M059J (cell line): ENCODE measurements around the gene TP53RK. TPM values are rescaled to one million over a fixed set of nuclear protein-coding genes. Genes with fewer than 3 reads are reported as not detected.
"Not testable (repeated sequence)": the region's sequence is repeated elsewhere in the genome, so short reads cannot be mapped to it uniquely, and the experiment has no call there.

Experiments
- DNase-seq: peaks from one replicate; pipeline ENCODE4 v3.0.0-alpha.2; 2012; ENCODE audit warnings: low read depth
- total RNA-seq: library from RNA; depleted of rRNA; stranded (reverse); fragments of >200 nt; shearing (Covaris generic); gene quantifications from 2 replicates; pipeline ENCODE4 v1.2.3, GENCODE V29; 2014

The TP53RK gene
- total RNA-seq, 1 experiment from 2014 or later, result 28.0 TPM

DNA sequence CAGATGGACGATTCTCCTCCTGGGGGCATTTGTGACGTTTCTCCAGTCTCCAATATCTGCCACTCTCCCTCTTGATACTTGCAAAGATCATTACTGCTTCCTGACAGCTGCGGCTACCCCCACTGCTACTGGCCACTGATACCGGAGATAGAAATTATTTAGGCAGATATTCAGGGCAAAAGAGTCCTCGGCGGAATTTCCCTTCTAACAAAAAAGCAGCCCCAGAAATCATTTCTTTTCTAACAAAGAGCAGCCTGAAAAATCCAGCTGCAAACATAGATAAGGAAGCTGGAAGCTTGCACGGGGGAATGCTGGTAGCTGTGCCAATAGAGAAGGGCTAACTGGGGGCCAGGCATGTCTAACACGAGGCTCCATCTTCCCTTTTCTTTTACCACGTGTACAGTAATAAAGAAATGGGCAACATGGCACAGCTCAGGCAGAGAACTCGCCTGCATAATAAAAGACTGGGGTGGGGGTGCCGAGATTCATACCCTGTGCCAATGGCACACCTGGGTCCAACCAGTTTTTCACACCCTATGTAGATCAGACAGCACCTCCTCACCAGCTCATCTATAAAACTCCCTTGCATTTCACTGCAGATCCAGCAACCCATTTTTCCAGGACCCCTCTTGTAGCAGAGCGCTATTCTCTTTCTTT is 6.1 kb downstream of the TP53RK start:
- DNase-seq, result no peak

DNA sequence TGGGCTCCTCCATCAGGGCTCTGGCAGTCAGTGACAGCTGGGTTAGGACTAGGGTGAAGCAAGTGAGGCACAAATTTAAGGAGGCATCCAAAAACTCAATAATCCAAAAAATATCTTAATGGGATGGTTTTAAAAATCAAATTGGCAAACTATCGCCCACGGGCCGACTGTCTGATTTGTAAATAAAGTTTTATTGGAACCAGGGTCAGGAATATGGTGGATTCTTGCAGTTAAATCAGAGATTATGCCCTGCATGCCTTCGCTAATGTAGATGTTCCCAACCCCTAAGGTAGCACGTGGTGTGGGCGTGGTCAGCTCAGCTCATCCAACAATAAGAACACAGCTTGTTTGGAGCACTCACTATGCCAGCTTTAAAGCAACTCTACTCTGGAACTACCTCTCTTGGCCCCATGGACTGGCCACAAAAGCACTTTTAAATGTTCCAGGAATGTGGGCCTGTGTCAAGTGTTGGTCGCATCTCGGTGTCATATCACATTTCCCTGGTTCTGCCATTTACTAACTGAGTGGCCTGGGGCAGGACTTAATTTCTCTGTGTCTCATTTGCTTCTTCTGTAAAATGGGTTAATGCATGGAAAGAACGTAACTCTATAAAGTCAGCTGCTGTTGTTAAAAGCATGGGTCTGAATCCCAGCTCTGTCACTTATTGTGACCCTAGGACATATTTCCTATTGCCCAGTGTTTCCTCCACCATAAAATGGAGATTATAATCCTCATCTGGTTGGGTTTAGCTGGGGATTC is 7.0 kb downstream of the TP53RK start:
- DNase-seq, result no peak

DNA sequence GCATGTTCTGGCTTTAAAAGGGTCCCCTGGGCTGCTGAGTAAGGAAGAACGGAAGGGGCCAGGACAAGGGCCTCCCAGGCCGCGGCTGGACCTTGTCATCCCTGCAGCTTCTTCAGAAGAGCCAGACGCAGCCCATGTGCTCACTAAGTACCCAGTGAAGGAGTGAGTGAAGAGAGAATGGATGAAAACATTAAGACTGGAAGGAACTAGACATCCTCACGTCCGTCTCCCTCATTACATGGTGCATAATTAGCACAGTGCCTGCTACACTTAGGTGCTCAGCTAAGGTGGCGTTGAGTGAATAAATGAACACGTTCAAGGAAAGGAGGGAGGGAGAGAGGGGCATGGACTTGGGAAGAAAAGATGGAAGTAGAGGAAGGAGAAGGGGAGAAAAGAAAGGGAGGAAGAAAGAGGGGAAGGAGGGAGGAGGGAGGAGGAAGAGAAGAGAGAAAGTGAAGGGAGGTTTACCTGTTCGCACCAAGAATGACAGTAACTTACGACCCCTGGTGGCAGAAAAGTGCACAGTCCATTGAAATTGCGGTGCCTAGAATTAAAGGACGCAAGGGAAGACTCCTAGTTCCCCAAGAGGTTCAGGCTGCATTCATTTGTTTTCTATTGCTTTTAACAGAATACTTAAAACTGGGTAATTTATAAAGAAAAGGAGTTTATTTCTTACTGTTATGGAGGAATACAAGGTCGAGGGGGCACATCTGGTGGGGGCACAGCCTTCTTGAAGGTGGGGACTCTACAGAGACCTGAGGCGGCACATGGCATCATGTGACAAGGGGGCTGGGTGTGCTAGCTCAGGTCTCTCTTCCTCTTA is 8.0 kb downstream of the TP53RK start:
- peak; percentile 58 for DNase-seq

GRCh38 chr20:46680684-46681031 is 8.6 kb downstream of the TP53RK start:
- DNase-seq, result no peak

DNA sequence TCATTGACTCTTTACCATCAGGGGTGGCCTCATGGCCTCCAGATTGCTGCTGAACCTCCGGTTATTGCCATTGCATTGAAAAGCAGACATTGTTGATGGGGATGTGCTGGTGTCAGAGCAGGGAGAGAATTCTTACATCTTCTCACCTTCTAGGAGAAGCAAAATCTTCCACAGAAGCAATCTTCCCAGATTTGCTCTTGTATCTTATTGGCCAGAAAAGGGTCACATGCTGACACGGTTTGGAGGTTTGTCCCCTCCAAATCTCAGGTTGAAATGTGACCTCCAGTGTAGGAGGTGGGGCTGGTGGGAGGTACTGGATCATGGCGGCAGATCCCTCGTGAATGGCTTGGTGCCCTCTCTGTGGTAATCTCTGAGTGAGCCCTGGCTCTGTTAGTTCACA is 10.7 kb downstream of the TP53RK start:
- no peak for DNase-seq

DNA sequence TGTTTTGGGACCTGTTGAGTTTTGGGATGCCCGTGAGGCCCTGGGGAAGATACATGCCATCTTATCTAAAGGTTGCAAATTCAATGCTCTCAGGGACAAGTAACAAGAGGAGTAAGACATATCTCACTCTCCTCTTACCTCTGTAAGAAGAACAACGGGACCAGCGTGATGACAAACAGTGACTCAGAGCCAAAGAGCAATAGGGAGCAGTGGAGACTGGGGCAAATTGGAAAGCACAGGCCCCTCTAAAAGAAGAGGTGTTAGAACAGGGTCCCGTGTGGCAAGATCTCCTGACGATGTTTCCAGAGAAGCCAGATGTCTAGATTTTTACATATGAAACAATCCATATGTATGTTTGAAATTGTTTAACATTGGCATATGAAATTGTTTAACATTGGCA is 11.6 kb downstream of the TP53RK start:
- DNase-seq, result no peak

DNA sequence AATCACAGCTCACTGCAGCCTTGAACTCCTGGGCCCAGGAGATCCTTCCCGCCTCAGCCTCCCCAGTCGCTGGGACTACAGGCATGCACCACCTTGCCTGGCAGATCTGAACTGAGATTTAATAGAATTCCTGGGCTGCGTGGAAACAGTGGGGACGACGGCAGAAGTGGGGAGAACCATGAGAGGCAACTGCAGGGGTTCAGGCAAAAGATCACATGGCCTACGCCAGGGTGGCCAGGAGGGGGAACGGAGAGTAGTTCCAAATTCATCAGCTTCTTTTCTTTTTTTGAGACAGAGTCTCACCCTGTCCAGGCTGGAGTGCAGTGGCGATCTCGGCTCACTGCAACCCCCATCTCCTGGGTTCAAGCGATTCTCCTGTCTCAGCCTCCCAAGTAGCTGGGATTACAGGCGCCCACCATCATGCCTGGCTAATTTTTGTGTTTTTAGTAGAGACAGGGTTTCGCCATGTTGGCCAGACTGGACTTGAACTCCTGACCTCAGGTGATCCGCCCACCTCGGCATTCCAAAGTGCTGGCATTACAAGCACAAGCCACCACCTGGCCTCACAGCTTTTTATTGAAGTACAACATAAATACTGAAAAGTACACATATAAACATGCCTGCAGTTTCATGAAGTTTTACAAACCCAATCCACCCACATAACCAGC is 12.5 kb downstream of the TP53RK start:
- DNase-seq, result not testable (repeated sequence)

GRCh38 chr20:46674253-46675083 is 14.8 kb downstream of the TP53RK start:
- no peak for DNase-seq

GRCh38 chr20:46673394-46674252 is 15.6 kb downstream of the TP53RK start:
- DNase-seq, result no peak

- DNase-seq, result no peak
Measured at GRCh38 chr20:46672543-46673148, 16.6 kb downstream of the TP53RK start.

GRCh38 chr20:46671866-46672542 is 17.2 kb downstream of the TP53RK start:
- DNase-seq, result no peak

DNA sequence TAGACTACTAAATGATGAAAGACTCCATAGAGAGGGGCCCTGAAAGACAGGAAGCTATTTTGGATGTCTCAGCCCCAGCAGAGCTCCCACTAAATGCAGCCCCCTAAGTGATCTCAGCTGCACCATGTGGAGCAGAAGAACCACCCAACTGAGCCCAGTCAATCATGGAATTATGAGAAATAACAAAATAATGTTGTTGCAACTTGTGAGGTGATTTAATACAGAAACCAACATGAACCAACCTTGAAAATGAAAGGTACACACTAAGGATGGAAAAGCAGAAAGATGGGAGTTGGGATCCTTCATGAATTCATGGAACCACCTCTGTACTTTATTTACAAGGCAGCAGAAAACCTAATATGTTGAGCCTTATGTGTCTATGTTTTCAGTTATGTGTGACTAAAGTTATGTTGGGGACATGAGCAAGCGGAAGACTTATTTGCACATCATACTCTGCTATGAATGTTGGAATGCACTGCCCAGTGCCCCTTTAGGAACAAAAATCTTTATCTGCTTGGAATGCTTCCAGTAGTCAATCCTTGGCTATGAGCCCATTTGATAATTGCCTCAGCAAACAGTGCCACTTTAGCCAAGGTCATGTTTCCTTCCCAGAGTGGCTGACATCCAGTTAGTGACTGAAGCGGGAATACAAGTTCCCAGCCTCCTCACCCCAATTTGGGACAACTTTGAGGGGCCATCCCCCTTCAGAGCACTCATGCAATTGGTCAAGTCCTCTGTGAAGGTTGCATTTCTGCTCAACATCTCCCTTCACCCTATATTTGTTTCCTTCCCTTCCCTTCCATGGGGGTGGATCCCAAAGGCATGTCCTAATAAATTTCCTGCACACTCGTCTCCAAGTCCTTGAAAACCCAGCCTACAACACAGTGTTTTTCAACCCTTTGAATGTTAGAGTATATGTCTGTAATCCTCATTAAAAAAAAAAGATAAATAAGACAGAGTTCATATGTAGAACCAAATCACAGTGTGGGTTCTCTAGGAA is 18.4 kb downstream of the TP53RK start:
- DNase-seq, result no peak

GRCh38 chr20:46670228-46670584 is 19.0 kb downstream of the TP53RK start:
- DNase-seq, result no peak

DNA sequence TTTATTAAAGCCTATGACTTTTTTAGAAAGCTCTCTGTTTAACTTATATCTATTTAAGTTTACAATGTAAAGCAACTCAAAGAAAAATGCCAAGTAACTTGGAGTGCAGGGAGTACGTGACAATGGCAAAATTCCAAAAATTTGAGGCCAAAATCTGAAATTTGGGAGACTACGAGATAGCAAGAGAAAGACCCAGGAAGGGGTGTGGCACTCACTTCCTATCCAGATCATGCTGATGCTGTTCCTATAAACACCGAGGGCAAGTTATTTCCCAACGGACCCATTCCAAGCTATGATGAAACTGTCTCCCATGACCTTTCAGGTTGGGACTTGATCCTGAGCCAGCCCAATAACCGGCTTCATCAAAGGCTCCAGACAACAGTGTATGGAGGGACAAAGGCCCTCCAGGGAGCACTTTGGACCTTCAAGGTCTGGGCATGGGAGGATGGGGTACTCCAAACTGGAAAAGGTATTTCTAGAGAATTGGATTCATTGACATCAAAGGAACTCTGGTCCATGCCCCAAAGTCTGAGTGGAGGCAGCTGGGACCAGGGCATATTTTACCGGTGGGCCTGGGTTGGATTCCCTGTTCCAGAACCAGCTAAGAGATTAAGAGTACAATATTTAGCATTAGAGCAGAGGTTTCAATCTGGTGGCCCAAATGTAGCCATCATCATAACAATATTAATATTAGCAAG is 22.3 kb downstream of the TP53RK start:
- DNase-seq, result no peak

DNA sequence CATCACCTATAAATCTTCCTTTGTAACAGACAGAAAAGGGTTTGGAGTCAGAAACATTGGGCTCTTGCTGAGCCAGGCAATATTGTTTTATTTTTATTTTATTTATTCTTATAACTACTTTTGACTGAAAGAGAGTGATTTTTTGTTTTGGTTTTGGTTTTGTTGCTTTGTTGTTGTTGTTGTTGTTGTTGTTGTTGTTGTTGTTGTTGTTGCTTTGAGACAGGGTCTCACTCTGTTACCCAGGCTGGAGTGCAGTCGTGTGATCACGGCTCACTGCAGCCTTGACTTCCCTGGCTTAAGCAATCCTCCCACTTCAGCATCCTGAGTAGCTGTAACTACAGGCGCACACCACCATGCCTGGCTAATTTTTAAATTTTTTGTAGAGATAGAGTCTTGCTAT is 22.9 kb downstream of the TP53RK start:
- no peak for DNase-seq

DNA sequence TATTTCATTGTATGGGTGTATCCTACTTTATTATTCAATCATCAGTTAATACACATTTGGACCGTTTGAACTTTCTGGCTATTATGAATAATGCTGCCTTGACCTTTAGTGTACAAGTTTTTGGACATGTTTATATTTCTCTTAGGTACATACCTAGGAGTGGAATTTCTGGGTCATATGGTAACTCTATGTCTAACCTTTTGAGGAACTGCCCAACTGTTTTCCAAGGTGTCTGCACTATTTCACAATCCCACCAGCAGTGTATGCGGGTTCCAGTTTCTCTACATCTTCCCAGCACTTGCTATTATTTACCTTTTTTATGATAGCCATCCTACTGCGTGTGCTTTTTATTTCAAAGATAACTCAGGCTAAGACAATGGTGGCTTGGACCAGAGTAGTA is 23.6 kb downstream of the TP53RK start:
- no peak for DNase-seq

- no peak for DNase-seq
Measured at GRCh38 chr20:46663531-46663930, 25.7 kb downstream of the TP53RK start.
